WTC11 (cell line): Measurements from ENCODE around the gene AHNAK2. TPM values are rescaled to one million over a fixed set of nuclear protein-coding genes. Genes with fewer than 3 reads are reported as not detected.

Experiments
- ATAC-seq: fragments of 200-7000 bp; cut with Tn5 transposase; 2 replicates; pipeline ENCODE4 v1.10.0; 2021; ENCODE audit warnings: mild to moderate bottlenecking, moderate library complexity
- CTCF ChIA-PET: fragments of 300-600 bp; sonication (Branson Sonifier 250); formaldehyde crosslinking; loops from one replicate; lab custom pipeline; 2021; ENCODE audit warnings: antibody characterized with exemption; lab: Charles Lee
- POLR2A ChIA-PET: fragments of 350-600 bp; sonication (Branson Sonifier 250); formaldehyde crosslinking; loops from one replicate; lab custom pipeline; 2021; ENCODE audit warnings: antibody characterized with exemption; lab: Charles Lee
- DNase-seq: peaks from one replicate; pipeline ENCODE4 v3.0.0; 2021; ENCODE audit warnings: low spot score
- H3K27ac Mint-ChIP-seq: 2 replicates; pipeline ENCODE4 v1.8.0; 2021; ENCODE audit warnings: mixed read lengths
- H3K27me3 Mint-ChIP-seq: 2 replicates; pipeline ENCODE4 v1.8.0; 2021; ENCODE audit warnings: low read depth, mild to moderate bottlenecking, moderate library complexity, mixed read lengths
- H3K36me3 Mint-ChIP-seq: 2 replicates; pipeline ENCODE4 v1.8.0; 2021; ENCODE audit warnings: mixed read lengths
- H3K4me1 Mint-ChIP-seq: 2 replicates; pipeline ENCODE4 v1.8.0; 2022; ENCODE audit warnings: mixed read lengths
- H3K4me3 Mint-ChIP-seq: 2 replicates; pipeline ENCODE4 v1.8.0; 2021; ENCODE audit warnings: mild to moderate bottlenecking, moderate library complexity, mixed read lengths
- H3K9me3 Mint-ChIP-seq: 2 replicates; pipeline ENCODE4 v1.8.0; 2021; ENCODE audit warnings: mixed read lengths
- CREB1 ChIP-seq: sonication (generic); formaldehyde crosslinking; IDR thresholded peaks from 2 replicates; pipeline ENCODE4 v1.8.0; 2023; ENCODE audit warnings: mild to moderate bottlenecking, missing genetic modification reagents
- CREM ChIP-seq: sonication (generic); formaldehyde crosslinking; IDR thresholded peaks from 2 replicates; pipeline ENCODE4 v1.8.1; 2022; ENCODE audit warnings: mild to moderate bottlenecking, missing genetic modification reagents, moderate library complexity
- EMX1 ChIP-seq: fragments of 250-450 bp; sonication (Bioruptor Pico); IDR thresholded peaks from 2 replicates; pipeline ENCODE4 v1.8.0; 2021; ENCODE audit warnings: mild to moderate bottlenecking
- FOXJ3 ChIP-seq: sonication (generic); formaldehyde crosslinking; IDR thresholded peaks from 2 replicates; pipeline ENCODE4 v1.9.0; 2021; ENCODE audit warnings: missing genetic modification reagents, mild to moderate bottlenecking, borderline replicate concordance
- JAZF1 ChIP-seq: fragments of 250-450 bp; sonication (Bioruptor Pico); IDR thresholded peaks from 2 replicates; pipeline ENCODE4 v1.9.0; 2021; ENCODE audit warnings: moderate library complexity, mild to moderate bottlenecking, inconsistent platforms
- MXD4 ChIP-seq: fragments of 250-450 bp; sonication (Bioruptor Pico); IDR thresholded peaks from 2 replicates; pipeline ENCODE4 v1.8.0; 2021; ENCODE audit warnings: mild to moderate bottlenecking, moderate library complexity, borderline replicate concordance
- MYBL2 ChIP-seq: sonication (generic); formaldehyde crosslinking; IDR thresholded peaks from 2 replicates; pipeline ENCODE4 v1.8.1; 2023; ENCODE audit warnings: mild to moderate bottlenecking, moderate library complexity, missing genetic modification reagents
- NFYB ChIP-seq: sonication (generic); formaldehyde crosslinking; conservative IDR thresholded peaks from 2 replicates; pipeline ENCODE4 v1.8.0; 2022; ENCODE audit warnings: low read depth, missing genetic modification reagents
- NR1H2 ChIP-seq: sonication (generic); formaldehyde crosslinking; IDR thresholded peaks from 2 replicates; pipeline ENCODE4 v1.9.0; 2021; ENCODE audit warnings: mild to moderate bottlenecking, moderate library complexity, missing genetic modification reagents
- OVOL2 ChIP-seq: fragments of 250-450 bp; sonication (Bioruptor Pico); IDR thresholded peaks from 2 replicates; pipeline ENCODE4 v1.9.0; 2021; ENCODE audit warnings: mild to moderate bottlenecking, borderline replicate concordance
- RORB ChIP-seq: fragments of 250-450 bp; sonication (Bioruptor Pico); IDR thresholded peaks from 2 replicates; pipeline ENCODE4 v1.9.0; 2021; ENCODE audit warnings: mild to moderate bottlenecking
- TCF7 ChIP-seq: sonication (generic); formaldehyde crosslinking; IDR thresholded peaks from 2 replicates; pipeline ENCODE4 v1.8.0; 2022; ENCODE audit warnings: mild to moderate bottlenecking, low read depth, missing genetic modification reagents, moderate library complexity
- ZNF138 ChIP-seq: sonication (generic); formaldehyde crosslinking; conservative IDR thresholded peaks from 2 replicates; pipeline ENCODE4 v1.8.1; 2022; ENCODE audit warnings: mild to moderate bottlenecking, moderate library complexity, missing genetic modification reagents
- ZNF219 ChIP-seq: sonication (generic); formaldehyde crosslinking; IDR thresholded peaks from 2 replicates; pipeline ENCODE4 v1.8.0; 2023; ENCODE audit warnings: missing genetic modification reagents, mild to moderate bottlenecking, borderline replicate concordance
- ZNF396 ChIP-seq: fragments of 250-450 bp; sonication (Bioruptor Pico); IDR thresholded peaks from 2 replicates; pipeline ENCODE4 v1.8.0; 2021; ENCODE audit warnings: mild to moderate bottlenecking, moderate library complexity, borderline replicate concordance
- ZNF416 ChIP-seq: fragments of 250-450 bp; sonication (Bioruptor Pico); IDR thresholded peaks from 2 replicates; pipeline ENCODE4 v1.9.0; 2021; ENCODE audit warnings: mild to moderate bottlenecking, inconsistent platforms
- total RNA-seq: library from RNA; stranded (reverse); gene quantifications from 3 replicates; pipeline ENCODE4 v1.2.3, GENCODE V29; 2021
- TF ChIP-seq, protein P1 (sequence below): sonication (generic); formaldehyde crosslinking; IDR thresholded peaks from 2 replicates; pipeline ENCODE4 v1.8.1; 2022; ENCODE audit warnings: low read depth, missing genetic modification reagents, borderline replicate concordance
- TF ChIP-seq, protein P2 (sequence below): sonication (generic); formaldehyde crosslinking; IDR thresholded peaks from 2 replicates; pipeline ENCODE4 v1.8.0; 2022; ENCODE audit warnings: mild to moderate bottlenecking, missing genetic modification reagents
- TF ChIP-seq, protein P3 (sequence below): sonication (generic); formaldehyde crosslinking; IDR thresholded peaks from 2 replicates; pipeline ENCODE4 v1.8.0; 2022; ENCODE audit warnings: mild to moderate bottlenecking, missing genetic modification reagents
- TF ChIP-seq, protein P4 (sequence below): sonication (generic); formaldehyde crosslinking; IDR thresholded peaks from 2 replicates; pipeline ENCODE4 v1.8.0; 2023; ENCODE audit warnings: missing genetic modification reagents, mild to moderate bottlenecking, borderline replicate concordance
- TF ChIP-seq, protein P5 (sequence below): sonication (generic); formaldehyde crosslinking; IDR thresholded peaks from 2 replicates; pipeline ENCODE4 v1.8.0; 2023; ENCODE audit warnings: mild to moderate bottlenecking, missing genetic modification reagents
- TF ChIP-seq, protein P6 (sequence below): fragments of 250-450 bp; sonication (Bioruptor Pico); IDR thresholded peaks from 2 replicates; pipeline ENCODE4 v1.8.0; 2021; ENCODE audit warnings: mild to moderate bottlenecking

Gene AHNAK2
- total RNA-seq, 1 experiment from 2014 or later: 3.5 TPM

DNA sequence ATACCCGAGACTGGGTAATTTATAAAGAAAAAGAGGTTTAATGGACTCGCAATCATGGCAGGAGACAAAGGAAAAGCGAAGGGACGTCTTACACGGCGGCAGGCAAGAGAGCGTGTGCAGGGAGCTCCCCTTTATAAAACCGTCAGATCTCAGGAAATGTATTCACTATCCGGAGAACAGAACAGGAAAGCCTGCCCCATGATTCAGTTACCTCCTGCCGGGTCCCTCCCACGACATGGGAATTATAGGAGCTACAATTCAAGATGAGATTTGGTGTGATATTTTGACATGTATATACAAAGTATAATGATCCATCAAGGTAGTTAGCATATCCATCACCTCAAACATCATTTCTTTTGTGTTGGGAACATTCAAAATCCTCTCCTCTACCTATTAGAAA, 45.0 kb upstream of the AHNAK2 start:
- H3K9me3 Mint-ChIP-seq: no peaks in the 10 kb centered on the region
- H3K27me3 Mint-ChIP-seq: no peaks in the 10 kb centered on the region; the same call in 1 of the 2 replicates
- TF ChIP-seq MXD4 (CRISPR knock-in tag) (no peak), ZNF138 (CRISPR knock-in tag) (no peak), ZNF219 (no peak), NFYB (CRISPR knock-in tag) (no peak), TCF7 (CRISPR knock-in tag) (no peak), RORB (CRISPR knock-in tag) (no peak), CREB1 (CRISPR knock-in tag) (no peak), OVOL2 (CRISPR knock-in tag) (no peak), ZNF396 (CRISPR knock-in tag) (no peak), EMX1 (no peak)
- TF ChIP-seq, protein P1, sequence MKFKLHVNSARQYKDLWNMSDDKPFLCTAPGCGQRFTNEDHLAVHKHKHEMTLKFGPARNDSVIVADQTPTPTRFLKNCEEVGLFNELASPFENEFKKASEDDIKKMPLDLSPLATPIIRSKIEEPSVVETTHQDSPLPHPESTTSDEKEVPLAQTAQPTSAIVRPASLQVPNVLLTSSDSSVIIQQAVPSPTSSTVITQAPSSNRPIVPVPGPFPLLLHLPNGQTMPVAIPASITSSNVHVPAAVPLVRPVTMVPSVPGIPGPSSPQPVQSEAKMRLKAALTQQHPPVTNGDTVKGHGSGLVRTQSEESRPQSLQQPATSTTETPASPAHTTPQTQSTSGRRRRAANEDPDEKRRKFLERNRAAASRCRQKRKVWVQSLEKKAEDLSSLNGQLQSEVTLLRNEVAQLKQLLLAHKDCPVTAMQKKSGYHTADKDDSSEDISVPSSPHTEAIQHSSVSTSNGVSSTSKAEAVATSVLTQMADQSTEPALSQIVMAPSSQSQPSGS (CRISPR knock-in tag): no peak
- TF ChIP-seq, protein P2, sequence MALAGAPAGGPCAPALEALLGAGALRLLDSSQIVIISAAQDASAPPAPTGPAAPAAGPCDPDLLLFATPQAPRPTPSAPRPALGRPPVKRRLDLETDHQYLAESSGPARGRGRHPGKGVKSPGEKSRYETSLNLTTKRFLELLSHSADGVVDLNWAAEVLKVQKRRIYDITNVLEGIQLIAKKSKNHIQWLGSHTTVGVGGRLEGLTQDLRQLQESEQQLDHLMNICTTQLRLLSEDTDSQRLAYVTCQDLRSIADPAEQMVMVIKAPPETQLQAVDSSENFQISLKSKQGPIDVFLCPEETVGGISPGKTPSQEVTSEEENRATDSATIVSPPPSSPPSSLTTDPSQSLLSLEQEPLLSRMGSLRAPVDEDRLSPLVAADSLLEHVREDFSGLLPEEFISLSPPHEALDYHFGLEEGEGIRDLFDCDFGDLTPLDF (CRISPR knock-in tag): no peak
- TF ChIP-seq, protein P3, sequence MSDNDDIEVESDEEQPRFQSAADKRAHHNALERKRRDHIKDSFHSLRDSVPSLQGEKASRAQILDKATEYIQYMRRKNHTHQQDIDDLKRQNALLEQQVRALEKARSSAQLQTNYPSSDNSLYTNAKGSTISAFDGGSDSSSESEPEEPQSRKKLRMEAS (CRISPR knock-in tag): no peak
- CTCF ChIA-PET: interaction anchor here (3.1 kb wide), 1 partner anchor 23 kb away, joined by 21 read pairs; no protein-coding TSS in a partner anchor
- H3K27ac Mint-ChIP-seq: no peak overlapping the region; the same call in 1 of the 2 replicates
- POLR2A ChIA-PET: no interaction called here
- H3K4me1 Mint-ChIP-seq: peaks cover 43% of the 10 kb centered on the region
- DNase-seq: no peak
- H3K36me3 Mint-ChIP-seq: peaks cover 9% of the 10 kb centered on the region
- no peak for ATAC-seq
- H3K4me3 Mint-ChIP-seq: peak overlapping the region; percentile 87

DNA sequence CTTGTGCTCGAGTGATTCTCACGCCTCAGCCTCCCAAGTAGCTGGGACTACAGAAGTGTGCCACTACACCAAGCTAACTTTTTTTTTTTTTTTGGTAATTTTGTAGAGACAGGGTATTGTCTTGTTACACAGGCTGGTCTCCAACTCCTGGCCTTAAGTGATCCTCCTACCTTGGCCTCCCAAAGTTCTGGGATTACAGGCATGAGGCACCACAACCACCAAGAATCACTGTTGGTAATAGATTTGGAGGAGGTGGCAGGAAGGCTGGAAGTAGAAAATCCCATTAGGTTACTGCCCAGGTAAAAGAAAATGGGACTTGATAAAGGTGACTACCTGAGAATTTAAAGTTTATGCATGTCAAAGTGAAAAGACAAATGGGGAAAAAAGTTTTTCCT, 44.1 kb upstream of the AHNAK2 start:
- TF ChIP-seq FOXJ3 (CRISPR knock-in tag) (no peak), CREM (CRISPR knock-in tag) (no peak), ZNF416 (CRISPR knock-in tag) (no peak), JAZF1 (CRISPR knock-in tag) (no peak), NFYB (CRISPR knock-in tag) (no peak), MYBL2 (CRISPR knock-in tag) (no peak), NR1H2 (CRISPR knock-in tag) (no peak), CREB1 (CRISPR knock-in tag) (no peak)
- TF ChIP-seq, protein P4, sequence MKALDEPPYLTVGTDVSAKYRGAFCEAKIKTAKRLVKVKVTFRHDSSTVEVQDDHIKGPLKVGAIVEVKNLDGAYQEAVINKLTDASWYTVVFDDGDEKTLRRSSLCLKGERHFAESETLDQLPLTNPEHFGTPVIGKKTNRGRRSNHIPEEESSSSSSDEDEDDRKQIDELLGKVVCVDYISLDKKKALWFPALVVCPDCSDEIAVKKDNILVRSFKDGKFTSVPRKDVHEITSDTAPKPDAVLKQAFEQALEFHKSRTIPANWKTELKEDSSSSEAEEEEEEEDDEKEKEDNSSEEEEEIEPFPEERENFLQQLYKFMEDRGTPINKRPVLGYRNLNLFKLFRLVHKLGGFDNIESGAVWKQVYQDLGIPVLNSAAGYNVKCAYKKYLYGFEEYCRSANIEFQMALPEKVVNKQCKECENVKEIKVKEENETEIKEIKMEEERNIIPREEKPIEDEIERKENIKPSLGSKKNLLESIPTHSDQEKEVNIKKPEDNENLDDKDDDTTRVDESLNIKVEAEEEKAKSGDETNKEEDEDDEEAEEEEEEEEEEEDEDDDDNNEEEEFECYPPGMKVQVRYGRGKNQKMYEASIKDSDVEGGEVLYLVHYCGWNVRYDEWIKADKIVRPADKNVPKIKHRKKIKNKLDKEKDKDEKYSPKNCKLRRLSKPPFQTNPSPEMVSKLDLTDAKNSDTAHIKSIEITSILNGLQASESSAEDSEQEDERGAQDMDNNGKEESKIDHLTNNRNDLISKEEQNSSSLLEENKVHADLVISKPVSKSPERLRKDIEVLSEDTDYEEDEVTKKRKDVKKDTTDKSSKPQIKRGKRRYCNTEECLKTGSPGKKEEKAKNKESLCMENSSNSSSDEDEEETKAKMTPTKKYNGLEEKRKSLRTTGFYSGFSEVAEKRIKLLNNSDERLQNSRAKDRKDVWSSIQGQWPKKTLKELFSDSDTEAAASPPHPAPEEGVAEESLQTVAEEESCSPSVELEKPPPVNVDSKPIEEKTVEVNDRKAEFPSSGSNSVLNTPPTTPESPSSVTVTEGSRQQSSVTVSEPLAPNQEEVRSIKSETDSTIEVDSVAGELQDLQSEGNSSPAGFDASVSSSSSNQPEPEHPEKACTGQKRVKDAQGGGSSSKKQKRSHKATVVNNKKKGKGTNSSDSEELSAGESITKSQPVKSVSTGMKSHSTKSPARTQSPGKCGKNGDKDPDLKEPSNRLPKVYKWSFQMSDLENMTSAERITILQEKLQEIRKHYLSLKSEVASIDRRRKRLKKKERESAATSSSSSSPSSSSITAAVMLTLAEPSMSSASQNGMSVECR (CRISPR knock-in tag): no peak
- TF ChIP-seq, protein P5, sequence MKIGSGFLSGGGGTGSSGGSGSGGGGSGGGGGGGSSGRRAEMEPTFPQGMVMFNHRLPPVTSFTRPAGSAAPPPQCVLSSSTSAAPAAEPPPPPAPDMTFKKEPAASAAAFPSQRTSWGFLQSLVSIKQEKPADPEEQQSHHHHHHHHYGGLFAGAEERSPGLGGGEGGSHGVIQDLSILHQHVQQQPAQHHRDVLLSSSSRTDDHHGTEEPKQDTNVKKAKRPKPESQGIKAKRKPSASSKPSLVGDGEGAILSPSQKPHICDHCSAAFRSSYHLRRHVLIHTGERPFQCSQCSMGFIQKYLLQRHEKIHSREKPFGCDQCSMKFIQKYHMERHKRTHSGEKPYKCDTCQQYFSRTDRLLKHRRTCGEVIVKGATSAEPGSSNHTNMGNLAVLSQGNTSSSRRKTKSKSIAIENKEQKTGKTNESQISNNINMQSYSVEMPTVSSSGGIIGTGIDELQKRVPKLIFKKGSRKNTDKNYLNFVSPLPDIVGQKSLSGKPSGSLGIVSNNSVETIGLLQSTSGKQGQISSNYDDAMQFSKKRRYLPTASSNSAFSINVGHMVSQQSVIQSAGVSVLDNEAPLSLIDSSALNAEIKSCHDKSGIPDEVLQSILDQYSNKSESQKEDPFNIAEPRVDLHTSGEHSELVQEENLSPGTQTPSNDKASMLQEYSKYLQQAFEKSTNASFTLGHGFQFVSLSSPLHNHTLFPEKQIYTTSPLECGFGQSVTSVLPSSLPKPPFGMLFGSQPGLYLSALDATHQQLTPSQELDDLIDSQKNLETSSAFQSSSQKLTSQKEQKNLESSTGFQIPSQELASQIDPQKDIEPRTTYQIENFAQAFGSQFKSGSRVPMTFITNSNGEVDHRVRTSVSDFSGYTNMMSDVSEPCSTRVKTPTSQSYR (CRISPR knock-in tag): no peak
- TF ChIP-seq, protein P6, sequence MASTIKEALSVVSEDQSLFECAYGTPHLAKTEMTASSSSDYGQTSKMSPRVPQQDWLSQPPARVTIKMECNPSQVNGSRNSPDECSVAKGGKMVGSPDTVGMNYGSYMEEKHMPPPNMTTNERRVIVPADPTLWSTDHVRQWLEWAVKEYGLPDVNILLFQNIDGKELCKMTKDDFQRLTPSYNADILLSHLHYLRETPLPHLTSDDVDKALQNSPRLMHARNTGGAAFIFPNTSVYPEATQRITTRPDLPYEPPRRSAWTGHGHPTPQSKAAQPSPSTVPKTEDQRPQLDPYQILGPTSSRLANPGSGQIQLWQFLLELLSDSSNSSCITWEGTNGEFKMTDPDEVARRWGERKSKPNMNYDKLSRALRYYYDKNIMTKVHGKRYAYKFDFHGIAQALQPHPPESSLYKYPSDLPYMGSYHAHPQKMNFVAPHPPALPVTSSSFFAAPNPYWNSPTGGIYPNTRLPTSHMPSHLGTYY (CRISPR knock-in tag): no peak
- H3K4me3 Mint-ChIP-seq: peak overlapping the region; percentile 87
- DNase-seq (no peak), ATAC-seq (no peak)
- ChIA-PET POLR2A (interaction anchor here (0.6 kb wide), 1 partner anchor 97 kb away, joined by 3 read pairs; no protein-coding TSS in a partner anchor), CTCF (interaction anchor here (1.7 to 3.1 kb wide), 2 partner anchors 9 to 24 kb away, joined by 4 to 21 read pairs; no protein-coding TSS in a partner anchor)
- peaks cover 51% of the 10 kb centered on the region for H3K4me1 Mint-ChIP-seq
- peaks cover 12% of the 10 kb centered on the region for H3K36me3 Mint-ChIP-seq
- H3K27ac Mint-ChIP-seq: no peak overlapping the region
- no peaks in the 10 kb centered on the region; the same call in 1 of the 2 replicates for H3K27me3 Mint-ChIP-seq
- no peaks in the 10 kb centered on the region for H3K9me3 Mint-ChIP-seq
